Nephron progenitor cell (in vitro differentiated cells): Measurements from ENCODE around the gene KCNK1.

Experiments used
- DNase-seq: peaks from one replicate; pipeline ENCODE4 v3.0.0; 2021
- H3K27ac Mint-ChIP-seq: 2 replicates; pipeline ENCODE4 v1.8.0; 2021; ENCODE audit warnings: mild to moderate bottlenecking, moderate library complexity, mixed read lengths
- H3K27me3 Mint-ChIP-seq: 2 replicates; pipeline ENCODE4 v1.8.0; 2021; ENCODE audit warnings: mild to moderate bottlenecking, low read depth, mixed read lengths; ENCODE audit not compliant: poor library complexity
- H3K36me3 Mint-ChIP-seq: 2 replicates; pipeline ENCODE4 v1.8.0; 2021; ENCODE audit warnings: low read depth, mixed read lengths
- H3K4me1 Mint-ChIP-seq: 2 replicates; pipeline ENCODE4 v1.8.0; 2021; ENCODE audit warnings: mixed read lengths
- H3K4me3 Mint-ChIP-seq: 2 replicates; pipeline ENCODE4 v1.8.0; 2021; ENCODE audit warnings: mild to moderate bottlenecking, moderate library complexity, mixed read lengths
- H3K9me3 Mint-ChIP-seq: 2 replicates; pipeline ENCODE4 v1.8.0; 2021; ENCODE audit warnings: mild to moderate bottlenecking, moderate library complexity, mixed read lengths
- TF ChIP-seq, protein P1 (sequence below): fragments of 200-600 bp; sonication (generic); IDR thresholded peaks from 2 replicates; pipeline ENCODE4 v1.5.0; 2021; ENCODE audit warnings: antibody characterized with exemption

KCNK1 gene

DNA sequence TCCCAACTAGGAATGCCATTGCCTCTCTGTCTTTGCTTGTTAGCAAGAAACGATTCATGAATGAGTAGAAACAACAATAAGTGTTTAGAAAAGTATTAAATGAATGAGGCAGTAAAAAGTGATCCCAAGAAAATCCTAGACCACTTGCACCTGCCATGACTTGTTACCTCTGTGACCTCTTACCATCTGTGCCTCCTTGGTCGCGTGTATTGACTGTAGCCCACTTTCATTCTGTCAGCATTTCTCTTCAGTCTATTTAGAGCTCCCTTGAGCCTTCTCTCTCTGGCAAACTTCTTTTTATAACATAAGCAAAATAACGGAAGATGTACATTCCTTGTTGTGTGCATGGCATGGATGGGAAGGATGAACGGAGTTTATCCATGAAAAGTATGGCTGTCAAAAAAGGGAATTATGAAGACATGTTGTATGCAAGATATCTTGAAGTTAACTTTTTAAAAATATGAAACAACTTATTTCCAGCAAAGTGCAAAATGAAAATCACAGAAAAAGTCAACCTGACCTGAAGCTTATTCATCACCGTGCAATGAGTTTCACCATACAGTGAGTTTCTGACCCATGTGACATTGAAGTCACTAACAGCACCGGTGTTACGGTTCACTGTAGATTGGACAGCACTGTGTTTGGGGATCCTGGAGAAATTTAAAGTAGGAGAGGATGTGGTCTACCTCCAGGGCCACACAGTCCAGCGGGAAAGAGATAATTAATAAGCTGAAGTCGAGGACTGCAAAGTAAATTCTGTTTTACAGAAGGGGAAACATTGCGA lies 47.7 kb downstream of the KCNK1 start:
- TF ChIP-seq, protein P1, sequence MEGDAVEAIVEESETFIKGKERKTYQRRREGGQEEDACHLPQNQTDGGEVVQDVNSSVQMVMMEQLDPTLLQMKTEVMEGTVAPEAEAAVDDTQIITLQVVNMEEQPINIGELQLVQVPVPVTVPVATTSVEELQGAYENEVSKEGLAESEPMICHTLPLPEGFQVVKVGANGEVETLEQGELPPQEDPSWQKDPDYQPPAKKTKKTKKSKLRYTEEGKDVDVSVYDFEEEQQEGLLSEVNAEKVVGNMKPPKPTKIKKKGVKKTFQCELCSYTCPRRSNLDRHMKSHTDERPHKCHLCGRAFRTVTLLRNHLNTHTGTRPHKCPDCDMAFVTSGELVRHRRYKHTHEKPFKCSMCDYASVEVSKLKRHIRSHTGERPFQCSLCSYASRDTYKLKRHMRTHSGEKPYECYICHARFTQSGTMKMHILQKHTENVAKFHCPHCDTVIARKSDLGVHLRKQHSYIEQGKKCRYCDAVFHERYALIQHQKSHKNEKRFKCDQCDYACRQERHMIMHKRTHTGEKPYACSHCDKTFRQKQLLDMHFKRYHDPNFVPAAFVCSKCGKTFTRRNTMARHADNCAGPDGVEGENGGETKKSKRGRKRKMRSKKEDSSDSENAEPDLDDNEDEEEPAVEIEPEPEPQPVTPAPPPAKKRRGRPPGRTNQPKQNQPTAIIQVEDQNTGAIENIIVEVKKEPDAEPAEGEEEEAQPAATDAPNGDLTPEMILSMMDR, result no peak
- Mint-ChIP-seq H3K4me3 (no peak overlapping the region), H3K27ac (no peak overlapping the region), H3K9me3 (peaks cover 3% of the 10 kb centered on the region), H3K36me3 (no peaks in the 10 kb centered on the region), H3K4me1 (no peaks in the 10 kb centered on the region), H3K27me3 (peaks cover 4% of the 10 kb centered on the region)
- DNase-seq, result no peak

DNA sequence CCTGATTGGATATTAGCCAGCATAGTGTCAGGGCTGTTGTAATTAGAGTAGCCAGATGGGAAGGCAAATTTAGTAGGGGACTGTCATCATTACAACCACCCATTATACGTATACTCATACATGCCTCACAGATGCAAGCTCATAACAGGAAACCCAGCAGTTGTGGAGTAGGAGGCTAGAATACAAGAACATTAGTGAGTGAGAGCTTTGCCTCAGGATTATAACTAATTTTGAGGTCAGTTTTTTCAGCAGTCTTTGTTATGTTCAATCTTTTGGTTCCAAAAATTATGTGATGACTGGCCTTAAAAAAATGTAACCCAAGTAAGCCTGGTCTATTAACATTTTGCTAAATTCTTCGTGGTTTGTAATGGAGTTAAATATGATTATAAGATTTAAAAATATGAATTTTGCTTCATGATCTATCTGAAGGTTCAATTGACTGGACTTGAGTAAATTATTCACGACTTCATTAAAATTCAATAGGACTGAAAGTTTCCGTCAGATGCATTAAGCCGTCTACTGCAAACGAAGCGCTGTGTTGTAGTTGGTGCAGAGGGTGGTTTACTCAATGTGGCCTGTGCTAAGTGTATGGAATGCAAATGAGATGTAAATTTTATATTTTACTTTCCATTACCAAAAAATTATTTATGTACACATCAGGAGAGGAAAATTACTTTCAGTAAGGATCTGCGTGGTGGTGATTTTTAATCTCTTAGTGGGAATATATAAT lies 48.8 kb downstream of the KCNK1 start:
- Mint-ChIP-seq H3K9me3 (peaks cover 3% of the 10 kb centered on the region), H3K4me3 (no peak overlapping the region), H3K4me1 (no peaks in the 10 kb centered on the region), H3K27ac (no peak overlapping the region), H3K36me3 (no peaks in the 10 kb centered on the region), H3K27me3 (peaks cover 6% of the 10 kb centered on the region)
- no peak for DNase-seq
- TF ChIP-seq, protein P1, result no peak

DNA sequence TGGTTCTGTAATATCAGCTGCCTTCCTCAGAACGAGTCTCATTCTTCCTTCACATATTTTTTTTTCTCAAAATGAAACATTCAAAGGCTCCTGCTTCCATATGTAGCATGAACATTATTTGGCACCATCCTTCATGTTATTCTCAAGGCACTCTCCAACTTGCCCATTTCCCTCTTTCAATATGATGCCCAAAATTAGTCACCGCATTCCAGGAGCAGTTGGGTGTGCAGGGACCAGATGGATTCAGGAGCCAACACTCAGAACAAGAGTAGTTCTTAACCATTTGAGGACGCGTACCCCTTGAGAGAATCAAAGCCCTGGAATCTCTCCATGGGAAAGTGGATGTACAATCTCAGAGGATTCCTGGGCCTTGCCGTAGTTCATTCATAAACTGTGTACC lies 50.3 kb downstream of the KCNK1 start:
- H3K9me3 Mint-ChIP-seq, result peaks cover 3% of the 10 kb centered on the region
- H3K4me3 Mint-ChIP-seq, result no peak overlapping the region
- H3K27ac Mint-ChIP-seq, result no peak overlapping the region
- H3K4me1 Mint-ChIP-seq, result no peaks in the 10 kb centered on the region
- DNase-seq, result no peak
- H3K36me3 Mint-ChIP-seq, result no peaks in the 10 kb centered on the region
- TF ChIP-seq, protein P1, result no peak
- peaks cover 6% of the 10 kb centered on the region for H3K27me3 Mint-ChIP-seq

DNA sequence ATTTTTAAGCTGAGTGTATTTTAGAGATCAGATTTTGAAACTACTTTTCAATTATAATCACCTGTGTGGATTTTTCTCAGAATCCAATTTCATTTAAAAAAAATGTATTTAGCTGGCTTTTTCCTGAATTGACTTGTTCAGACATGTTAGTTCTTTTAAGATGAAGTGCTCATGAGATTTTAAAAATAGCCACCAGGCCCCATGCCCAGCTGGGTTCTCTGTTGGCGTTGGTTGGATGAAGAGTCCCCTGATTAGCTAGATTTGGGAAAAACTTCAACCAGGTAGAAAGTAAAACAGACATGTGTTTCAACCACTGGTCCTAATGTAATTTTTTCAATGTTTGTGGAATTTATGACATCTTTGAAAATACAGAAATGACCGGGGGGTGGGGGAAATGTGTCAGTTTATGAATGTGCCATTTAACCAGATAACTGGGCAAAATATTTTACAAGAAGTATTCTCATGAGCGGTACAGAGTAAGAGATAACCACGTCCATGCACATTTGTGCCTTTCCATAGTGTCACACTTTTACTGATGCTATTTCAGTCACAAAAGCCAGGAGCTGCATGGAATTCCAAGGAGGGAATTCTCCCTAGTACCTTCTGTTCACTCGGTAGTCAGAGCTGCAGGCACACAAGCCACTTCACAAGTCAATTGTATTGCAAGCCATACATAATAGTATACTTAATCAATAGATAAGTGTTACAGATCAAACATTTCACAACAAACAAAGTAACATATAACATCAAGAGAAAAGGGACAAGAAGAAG lies 51.1 kb downstream of the KCNK1 start:
- no peak overlapping the region for H3K27ac Mint-ChIP-seq
- H3K4me1 Mint-ChIP-seq, result no peaks in the 10 kb centered on the region
- H3K9me3 Mint-ChIP-seq, result peaks cover 3% of the 10 kb centered on the region
- TF ChIP-seq, protein P1, result no peak
- no peaks in the 10 kb centered on the region for H3K36me3 Mint-ChIP-seq
- no peak for DNase-seq
- H3K27me3 Mint-ChIP-seq, result peaks cover 6% of the 10 kb centered on the region
- no peak overlapping the region for H3K4me3 Mint-ChIP-seq

DNA sequence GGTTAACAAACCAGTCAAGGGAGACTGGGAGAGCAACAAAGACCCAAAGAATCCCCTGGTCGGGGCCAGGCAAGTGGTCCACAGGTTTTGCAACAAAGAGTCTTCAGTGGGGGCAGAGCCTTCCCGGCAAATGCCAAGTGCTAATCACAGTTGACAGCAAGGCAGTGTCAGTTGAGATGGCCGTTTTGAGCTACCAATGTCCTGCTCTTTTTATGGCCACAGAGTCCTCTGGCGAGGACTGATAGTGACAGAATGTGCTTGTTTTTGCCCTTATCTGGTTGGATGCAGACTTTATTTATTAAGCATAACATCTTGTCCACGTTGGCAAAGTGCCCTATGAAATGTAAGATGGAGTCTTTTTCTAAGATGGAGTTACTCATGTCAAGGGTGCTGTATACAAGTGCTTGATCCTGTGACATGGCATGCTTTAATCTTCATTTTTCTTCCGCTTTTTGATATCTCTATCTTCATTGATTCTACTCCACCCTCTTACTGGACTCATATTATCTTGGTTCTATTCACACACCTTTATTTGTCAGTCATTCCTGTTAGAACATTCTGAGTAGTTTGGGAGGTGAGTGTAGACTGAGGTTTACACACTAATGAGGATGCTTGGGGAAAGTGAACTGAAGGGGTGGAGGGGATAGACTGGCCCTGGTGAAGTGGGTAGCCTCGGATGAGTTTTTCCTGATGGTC lies 51.8 kb downstream of the KCNK1 start:
- no peaks in the 10 kb centered on the region for H3K4me1 Mint-ChIP-seq
- H3K4me3 Mint-ChIP-seq, result no peak overlapping the region

More for the DNA sequence above, 51.8 kb downstream of the KCNK1 start:
- Mint-ChIP-seq H3K27ac (no peak overlapping the region), H3K9me3 (peaks cover 7% of the 10 kb centered on the region), H3K36me3 (no peaks in the 10 kb centered on the region), H3K27me3 (peaks cover 6% of the 10 kb centered on the region)
- no peak for DNase-seq
- TF ChIP-seq, protein P1, result no peak
